Measurements from ENCODE around the gene ZNF146. TPM values are rescaled to one million over a fixed set of nuclear protein-coding genes. Genes with fewer than 3 reads are reported as not detected.

Gene ZNF146
- total RNA-seq, 1 experiment from 2014 or later, result 114 TPM

Other genes starting within 250 kb of the ZNF146 start
- gene SDHAF1, start 219.9 kb upstream of the ZNF146 start, total RNA-seq (2014; rRNA removed; shearing (Covaris generic)), result 25.8 and 34.0 TPM in 2 replicates
- gene SYNE4, start 206.3 kb upstream of the ZNF146 start, total RNA-seq (2014; rRNA removed; shearing (Covaris generic)), result not detected in 2 replicates
- gene ALKBH6, start 200.9 kb upstream of the ZNF146 start, total RNA-seq (2014; rRNA removed; shearing (Covaris generic)), result 34.1 and 39.8 TPM in 2 replicates
- 1.7 and 2.0 TPM in 2 replicates for gene CLIP3, start 182.2 kb upstream of the ZNF146 start, total RNA-seq (2014; rRNA removed; shearing (Covaris generic))
- 5.4 and 5.9 TPM in 2 replicates for gene THAP8, start 160.8 kb upstream of the ZNF146 start, total RNA-seq (2014; rRNA removed; shearing (Covaris generic))
- gene WDR62, start 160.2 kb upstream of the ZNF146 start, total RNA-seq (2014; rRNA removed; shearing (Covaris generic)), result 16.1 and 17.0 TPM in 2 replicates
- gene OVOL3, start 104.0 kb upstream of the ZNF146 start, total RNA-seq (2014; rRNA removed; shearing (Covaris generic)), result not detected in 2 replicates
- gene POLR2I, start 100.2 kb upstream of the ZNF146 start, total RNA-seq (2014; rRNA removed; shearing (Covaris generic)), result 137 and 167 TPM in 2 replicates
- 317 and 522 TPM in 2 replicates for gene TBCB, start 99.6 kb upstream of the ZNF146 start, total RNA-seq (2014; rRNA removed; shearing (Covaris generic))
- 526 and 543 TPM in 2 replicates for gene CAPNS1, start 75.0 kb upstream of the ZNF146 start, total RNA-seq (2014; rRNA removed; shearing (Covaris generic))
- 6.1 and 7.0 TPM in 2 replicates for gene COX7A1, start 62.7 kb upstream of the ZNF146 start, total RNA-seq (2014; rRNA removed; shearing (Covaris generic))
- 2.6 and 3.6 TPM in 2 replicates for gene ZNF565, start 441 bp upstream of the ZNF146 start, total RNA-seq (2014; rRNA removed; shearing (Covaris generic))
- 1.7 and 1.8 TPM in 2 replicates for gene ZFP14, start 164.1 kb downstream of the ZNF146 start, total RNA-seq (2014; rRNA removed; shearing (Covaris generic))
- gene ZFP82, start 203.5 kb downstream of the ZNF146 start, total RNA-seq (2014; rRNA removed; shearing (Covaris generic)), result 6.6 and 7.4 TPM in 2 replicates